GM18870 (cell line): ENCODE data around the gene CTAGE1.
"Not testable (repeated sequence)": the region's sequence is repeated elsewhere in the genome, so short reads cannot be mapped to it uniquely, and the experiment has no call there.

Experiments used
- ATAC-seq: cut with Tn5 transposase; IDR thresholded peaks from one replicate; pipeline ENCODE4 v1.9.1; 2021; ENCODE audit warnings: moderate library complexity; ENCODE audit not compliant: unreplicated experiment

The CTAGE1 gene

GRCh38 chr18:22393164-22393563 lies 24.6 kb downstream of the CTAGE1 start:
- ATAC-seq, result not testable (repeated sequence)

- ATAC-seq, result no peak
Measured at GRCh38 chr18:22391407-22392345, 26.0 kb downstream of the CTAGE1 start.

- ATAC-seq, result no peak
Measured at GRCh38 chr18:22387787-22388186, 29.9 kb downstream of the CTAGE1 start.

- no peak for ATAC-seq
Measured at GRCh38 chr18:22387364-22387763, 30.4 kb downstream of the CTAGE1 start.

GRCh38 chr18:22385718-22386117 lies 32.0 kb downstream of the CTAGE1 start:
- no peak for ATAC-seq

GRCh38 chr18:22378672-22379282 lies 38.9 kb downstream of the CTAGE1 start:
- ATAC-seq, result no peak

GRCh38 chr18:22377769-22378168 lies 39.9 kb downstream of the CTAGE1 start:
- no peak for ATAC-seq

GRCh38 chr18:22370414-22370813 lies 47.3 kb downstream of the CTAGE1 start:
- no peak for ATAC-seq

- no peak for ATAC-seq
Measured at GRCh38 chr18:22368021-22368420, 49.7 kb downstream of the CTAGE1 start.

- no peak for ATAC-seq
Measured at GRCh38 chr18:22367303-22367702, 50.4 kb downstream of the CTAGE1 start.

GRCh38 chr18:22363867-22364463 lies 53.8 kb downstream of the CTAGE1 start:
- no peak for ATAC-seq
